SK-N-SH (cell line): ENCODE measurements around the gene PRSS16. TPM values are rescaled to one million over a fixed set of nuclear protein-coding genes. Genes with fewer than 3 reads are reported as not detected.

Experiments used
- CTCF ChIA-PET: fragments of 300-600, 350-600 bp; formaldehyde crosslinking; extraction: SDS; loops from one replicate; lab custom pipeline; 2021; lab: Yijun Ruan, JAX
- POLR2A ChIA-PET: fragments of 350-600 bp; sonication (Branson Sonifier 250); formaldehyde crosslinking; extraction: SDS; loops from one replicate; lab custom pipeline; 2020; ENCODE audit warnings: antibody characterized with exemption, inconsistent platforms; lab: Yijun Ruan, JAX
- DNase-seq: peaks from one replicate; pipeline ENCODE4 v3.0.0; 2012
- H2AFZ ChIP-seq: fragments of 200-600 bp; sonication (generic); 2 replicates; pipeline ENCODE4 v1.8.1; 2016; ENCODE audit warnings: antibody characterized with exemption, mild to moderate bottlenecking, low read depth
- H3F3A ChIP-seq: fragments of 200-600 bp; sonication (generic); replicated peaks from 2 replicates; pipeline ENCODE3; 2016; ENCODE audit warnings: antibody characterized with exemption, mild to moderate bottlenecking; ENCODE audit not compliant: insufficient read depth
- H3K27ac ChIP-seq, 2 experiments: fragments of 200-500 bp in 1 of 2; fragments of 200-600 bp in 1 of 2; sonication (Bioruptor generic) in 1 of 2; sonication (generic), shearing (Covaris generic) in 1 of 2; 2 replicates each; pipeline versions ENCODE4 v1.5.1 to v1.6.1; 2014 to 2016; ENCODE audit warnings: low read depth in 2 of 2, inconsistent platforms in 1 of 2, low read length in 1 of 2, mild to moderate bottlenecking in 1 of 2, mixed read lengths in 1 of 2
- H3K27me3 ChIP-seq: fragments of 200-600 bp; sonication (generic), shearing (Covaris generic); 2 replicates; pipeline ENCODE4 v1.6.1; 2016; ENCODE audit warnings: mixed run types; ENCODE audit not compliant: insufficient read depth
- H3K36me3 ChIP-seq, 2 experiments: fragments of 200-500 bp in 1 of 2; fragments of 200-600 bp in 1 of 2; sonication (Bioruptor generic) in 1 of 2; sonication (generic) in 1 of 2; replicated peaks in 1 of 2; 2 replicates each; pipeline versions ENCODE3 to v1.5.1; 2014 to 2016; ENCODE audit warnings: low read length in 1 of 2, mild to moderate bottlenecking in 1 of 2; ENCODE audit not compliant: insufficient read depth in 2 of 2, control insufficient read depth in 1 of 2
- H3K4me1 ChIP-seq, 2 experiments: fragments of 200-500 bp in 1 of 2; fragments of 200-600 bp in 1 of 2; sonication (Bioruptor generic) in 1 of 2; sonication (generic), shearing (Covaris generic) in 1 of 2; 2 replicates each; pipeline versions ENCODE4 v1.5.1 to v1.6.1; 2014 to 2016; ENCODE audit warnings: low read depth in 1 of 2, low read length in 1 of 2, mixed run types in 1 of 2; ENCODE audit not compliant: insufficient read depth in 2 of 2, control insufficient read depth in 1 of 2
- H3K4me2 ChIP-seq: fragments of 200-600 bp; sonication (generic), shearing (Covaris generic); 2 replicates; pipeline ENCODE4 v1.6.1; 2017; ENCODE audit warnings: mixed run types
- H3K4me3 ChIP-seq, 2 experiments: fragments of 200-500 bp in 1 of 2; fragments of 200-600 bp in 1 of 2; sonication (Bioruptor generic) in 1 of 2; sonication (generic), shearing (Covaris generic) in 1 of 2; 2 replicates each; pipeline versions ENCODE4 v1.5.1 to v1.8.1; 2014 to 2016; ENCODE audit warnings: low read depth in 2 of 2, inconsistent platforms in 1 of 2, low read length in 1 of 2, mild to moderate bottlenecking in 1 of 2, mixed read lengths in 1 of 2, moderate library complexity in 1 of 2
- H3K79me2 ChIP-seq: fragments of 200-600 bp; sonication (generic); 2 replicates; pipeline ENCODE4 v1.8.1; 2017; ENCODE audit warnings: mild to moderate bottlenecking; ENCODE audit not compliant: insufficient read depth
- H3K9ac ChIP-seq: fragments of 200-600 bp; sonication (generic); 2 replicates; pipeline ENCODE4 v1.6.1; 2017; ENCODE audit warnings: mixed run types
- H3K9me2 ChIP-seq: fragments of 200-600 bp; sonication (generic); 2 replicates; pipeline ENCODE4 v1.6.1; 2017; ENCODE audit warnings: mixed run types
- H3K9me3 ChIP-seq: fragments of 200-600 bp; sonication (generic); 2 replicates; pipeline ENCODE4 v1.6.1; 2017; ENCODE audit warnings: mixed run types, mild to moderate bottlenecking, moderate library complexity
- H4K20me1 ChIP-seq: fragments of 200-600 bp; sonication (generic); 2 replicates; pipeline ENCODE4 v1.6.1; 2017; ENCODE audit warnings: mild to moderate bottlenecking, mixed run types; ENCODE audit not compliant: insufficient read depth
- ELF1 ChIP-seq: IDR thresholded peaks from 2 replicates; pipeline ENCODE4 v1.4.0; 2012
- EP300 ChIP-seq, 2 experiments: IDR thresholded peaks; 2 replicates each; pipeline versions ENCODE4 v1.4.0 to v1.6.1; 2012; ENCODE audit warnings: borderline replicate concordance in 1 of 2, low read depth in 1 of 2, low read length in 1 of 2
- EZH2phosphoT487 ChIP-seq: fragments of 200-600 bp; sonication (generic); IDR thresholded peaks from 2 replicates; pipeline ENCODE4 v1.6.1; 2017; ENCODE audit warnings: low read depth, mixed run types, mild to moderate bottlenecking, antibody characterized with exemption, moderate library complexity, borderline replicate concordance
- FOXJ3 ChIP-seq: sonication (generic); formaldehyde crosslinking; IDR thresholded peaks from 2 replicates; pipeline ENCODE4 v1.5.1; 2020; ENCODE audit warnings: mild to moderate bottlenecking, missing genetic modification reagents
- FOXM1 ChIP-seq: IDR thresholded peaks from 2 replicates; pipeline ENCODE4 v1.4.0; 2012; ENCODE audit warnings: low read depth, mild to moderate bottlenecking
- MEF2A ChIP-seq: IDR thresholded peaks from 2 replicates; pipeline ENCODE4 v1.4.0; 2012; ENCODE audit warnings: low read depth, borderline replicate concordance
- POLR2AphosphoS5 ChIP-seq: IDR thresholded peaks from 2 replicates; pipeline ENCODE4 v1.6.1; 2012; ENCODE audit warnings: low read depth, low read length
- RAD21 ChIP-seq: IDR thresholded peaks from 2 replicates; pipeline ENCODE4 v1.6.1; 2012; ENCODE audit warnings: mild to moderate bottlenecking, low read length
- RXRA ChIP-seq: IDR thresholded peaks from 2 replicates; pipeline ENCODE4 v1.4.0; 2012; ENCODE audit warnings: low read depth, mild to moderate bottlenecking, borderline replicate concordance
- SIN3A ChIP-seq: IDR thresholded peaks from 2 replicates; pipeline ENCODE4 v1.6.1; 2012; ENCODE audit warnings: low read depth, mild to moderate bottlenecking, low read length, moderate library complexity, borderline replicate concordance
- TEAD4 ChIP-seq: IDR thresholded peaks from 2 replicates; pipeline ENCODE4 v1.4.0; 2012; ENCODE audit warnings: mild to moderate bottlenecking, borderline replicate concordance; ENCODE audit not compliant: insufficient read depth
- WGBS: methylation state at CpG from one replicate; pipeline ENCODE4 v1.1.6; 2017; ENCODE audit warnings: low lambda C conversion rate; 5-methylcytosine and 5-hydroxymethylcytosine counted together
- polyA plus RNA-seq, 3 experiments: library from polyadenylated mRNA; depleted of rRNA; stranded (reverse); fragments of >200 nt; gene quantifications; 2 replicates each; pipeline ENCODE4 v1.2.3, GENCODE V29; 2012
- TF ChIP-seq, protein P1 (sequence below): IDR thresholded peaks from 2 replicates; pipeline ENCODE4 v1.4.0; 2012; ENCODE audit warnings: low read depth
- TF ChIP-seq, protein P2 (sequence below): IDR thresholded peaks from 2 replicates; pipeline ENCODE4; 2012
- TF ChIP-seq, protein P3 (sequence below): IDR thresholded peaks from 2 replicates; pipeline ENCODE4 v1.4.0; 2012; ENCODE audit warnings: low read depth, borderline replicate concordance
- TF ChIP-seq, protein P4 (sequence below): IDR thresholded peaks from 2 replicates; pipeline ENCODE4 v1.4.0; 2012; ENCODE audit warnings: low read depth, borderline replicate concordance
- TF ChIP-seq, protein P5 (sequence below): fragments of 150-350 bp; IDR thresholded peaks from 2 replicates; pipeline ENCODE4 v1.6.1; 2016; ENCODE audit warnings: mild to moderate bottlenecking, low read depth, low read length

PRSS16 gene
- polyA plus RNA-seq, 1 of the 3 experiments (the other 2 are of a cell fraction), result 0.07 TPM

DNA sequence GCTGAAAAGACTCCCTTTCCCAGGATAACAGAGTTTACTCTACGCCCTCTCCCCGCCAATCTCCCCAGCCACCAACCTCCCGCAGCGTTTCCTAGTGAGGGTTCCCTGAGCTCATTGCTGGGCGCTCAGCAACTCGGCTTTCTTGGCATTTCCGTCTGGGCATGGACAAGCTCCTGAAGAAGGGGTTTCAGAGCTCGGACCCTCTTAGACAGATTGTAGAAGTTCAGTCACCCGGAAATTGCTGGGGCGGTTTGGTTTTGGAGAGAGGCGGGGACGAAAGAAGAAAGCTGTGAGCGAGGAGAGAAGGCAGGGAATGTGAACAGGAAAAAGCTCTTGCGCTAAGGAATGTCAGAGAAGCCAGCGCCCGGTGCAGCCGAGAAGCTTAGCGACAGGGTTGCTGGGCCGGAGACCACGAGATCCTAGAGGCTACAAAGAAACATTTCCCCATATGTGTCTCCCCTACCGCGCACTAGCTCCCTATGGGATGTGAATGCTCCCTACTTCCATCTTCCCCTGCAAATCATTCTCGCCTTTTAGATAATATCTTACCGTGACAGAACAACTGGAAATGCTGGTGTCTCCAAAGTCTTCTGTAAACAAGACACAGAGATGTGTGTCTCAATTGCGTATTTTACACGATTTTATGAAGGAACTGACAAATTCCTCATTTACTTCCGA, 48.7 kb downstream of the PRSS16 start:
- POLR2A ChIA-PET, result no interaction called here

More for the DNA sequence above, 48.7 kb downstream of the PRSS16 start:
- H3K36me3 ChIP-seq, result no peaks in the 10 kb centered on the region
- no peaks in the 10 kb centered on the region for H4K20me1 ChIP-seq
- H3K4me1 ChIP-seq, result no peaks in the 10 kb centered on the region; a peak in 1 of 4 replicates
- H3K4me3 ChIP-seq, result peak overlapping the region; percentile 40 to 45; a peak in 3 of 4 replicates
- CTCF ChIA-PET, result interaction anchor here (0.8 to 2.2 kb wide), 5 partner anchors 8 to 119 kb away, joined by 3 to 7 read pairs (median 3); no protein-coding TSS in a partner anchor
- no peak for TF ChIP-seq TEAD4
- no peak for TF ChIP-seq RXRA
- TF ChIP-seq, protein P1, sequence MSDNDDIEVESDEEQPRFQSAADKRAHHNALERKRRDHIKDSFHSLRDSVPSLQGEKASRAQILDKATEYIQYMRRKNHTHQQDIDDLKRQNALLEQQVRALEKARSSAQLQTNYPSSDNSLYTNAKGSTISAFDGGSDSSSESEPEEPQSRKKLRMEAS, result no peak
- no peak for TF ChIP-seq EZH2phosphoT487
- no peak for TF ChIP-seq SIN3A
- TF ChIP-seq POLR2AphosphoS5, result no peak
- no peak for TF ChIP-seq FOXJ3 (CRISPR knock-in tag)
- TF ChIP-seq, protein P2, sequence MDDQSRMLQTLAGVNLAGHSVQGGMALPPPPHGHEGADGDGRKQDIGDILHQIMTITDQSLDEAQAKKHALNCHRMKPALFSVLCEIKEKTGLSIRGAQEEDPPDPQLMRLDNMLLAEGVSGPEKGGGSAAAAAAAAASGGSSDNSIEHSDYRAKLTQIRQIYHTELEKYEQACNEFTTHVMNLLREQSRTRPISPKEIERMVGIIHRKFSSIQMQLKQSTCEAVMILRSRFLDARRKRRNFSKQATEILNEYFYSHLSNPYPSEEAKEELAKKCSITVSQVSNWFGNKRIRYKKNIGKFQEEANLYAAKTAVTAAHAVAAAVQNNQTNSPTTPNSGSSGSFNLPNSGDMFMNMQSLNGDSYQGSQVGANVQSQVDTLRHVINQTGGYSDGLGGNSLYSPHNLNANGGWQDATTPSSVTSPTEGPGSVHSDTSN, result no peak
- no peak for TF ChIP-seq FOXM1
- no peak for TF ChIP-seq EP300 (IDR thresholded peaks at IDR 0.05; ENCODE audit: borderline replicate concordance in 1 of 2, low read depth in 1 of 2, low read length in 1 of 2)
- no peak for TF ChIP-seq RAD21
- no peak for TF ChIP-seq MEF2A
- TF ChIP-seq, protein P3, sequence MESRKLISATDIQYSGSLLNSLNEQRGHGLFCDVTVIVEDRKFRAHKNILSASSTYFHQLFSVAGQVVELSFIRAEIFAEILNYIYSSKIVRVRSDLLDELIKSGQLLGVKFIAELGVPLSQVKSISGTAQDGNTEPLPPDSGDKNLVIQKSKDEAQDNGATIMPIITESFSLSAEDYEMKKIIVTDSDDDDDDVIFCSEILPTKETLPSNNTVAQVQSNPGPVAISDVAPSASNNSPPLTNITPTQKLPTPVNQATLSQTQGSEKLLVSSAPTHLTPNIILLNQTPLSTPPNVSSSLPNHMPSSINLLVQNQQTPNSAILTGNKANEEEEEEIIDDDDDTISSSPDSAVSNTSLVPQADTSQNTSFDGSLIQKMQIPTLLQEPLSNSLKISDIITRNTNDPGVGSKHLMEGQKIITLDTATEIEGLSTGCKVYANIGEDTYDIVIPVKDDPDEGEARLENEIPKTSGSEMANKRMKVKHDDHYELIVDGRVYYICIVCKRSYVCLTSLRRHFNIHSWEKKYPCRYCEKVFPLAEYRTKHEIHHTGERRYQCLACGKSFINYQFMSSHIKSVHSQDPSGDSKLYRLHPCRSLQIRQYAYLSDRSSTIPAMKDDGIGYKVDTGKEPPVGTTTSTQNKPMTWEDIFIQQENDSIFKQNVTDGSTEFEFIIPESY, result no peak
- TF ChIP-seq, protein P4, sequence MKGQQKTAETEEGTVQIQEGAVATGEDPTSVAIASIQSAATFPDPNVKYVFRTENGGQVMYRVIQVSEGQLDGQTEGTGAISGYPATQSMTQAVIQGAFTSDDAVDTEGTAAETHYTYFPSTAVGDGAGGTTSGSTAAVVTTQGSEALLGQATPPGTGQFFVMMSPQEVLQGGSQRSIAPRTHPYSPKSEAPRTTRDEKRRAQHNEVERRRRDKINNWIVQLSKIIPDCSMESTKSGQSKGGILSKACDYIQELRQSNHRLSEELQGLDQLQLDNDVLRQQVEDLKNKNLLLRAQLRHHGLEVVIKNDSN, result no peak
- no peak for TF ChIP-seq ELF1
- TF ChIP-seq, protein P5, sequence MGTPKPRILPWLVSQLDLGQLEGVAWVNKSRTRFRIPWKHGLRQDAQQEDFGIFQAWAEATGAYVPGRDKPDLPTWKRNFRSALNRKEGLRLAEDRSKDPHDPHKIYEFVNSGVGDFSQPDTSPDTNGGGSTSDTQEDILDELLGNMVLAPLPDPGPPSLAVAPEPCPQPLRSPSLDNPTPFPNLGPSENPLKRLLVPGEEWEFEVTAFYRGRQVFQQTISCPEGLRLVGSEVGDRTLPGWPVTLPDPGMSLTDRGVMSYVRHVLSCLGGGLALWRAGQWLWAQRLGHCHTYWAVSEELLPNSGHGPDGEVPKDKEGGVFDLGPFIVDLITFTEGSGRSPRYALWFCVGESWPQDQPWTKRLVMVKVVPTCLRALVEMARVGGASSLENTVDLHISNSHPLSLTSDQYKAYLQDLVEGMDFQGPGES, result no peak
- TF ChIP-seq, all 33 proteins: peak for 0
- H3K9me3 ChIP-seq, result no peaks in the 10 kb centered on the region
- H3K79me2 ChIP-seq, result no peaks in the 10 kb centered on the region
- H3K4me2 ChIP-seq, result peak overlapping the region; percentile 69
- peak overlapping the region; percentile 13; the same call in 1 of the 2 replicates for H2AFZ ChIP-seq
- H3F3A ChIP-seq, result peaks cover 7% of the 10 kb centered on the region
- WGBS, result 3% methylated on average over 27 of the region's 27 CpGs
- no peak overlapping the region for H3K27ac ChIP-seq
- H3K9ac ChIP-seq, result no peak overlapping the region
- peaks cover 69% of the 10 kb centered on the region for H3K27me3 ChIP-seq
- no peak for DNase-seq
- no peaks in the 10 kb centered on the region for H3K9me2 ChIP-seq
